T47D (cell line): ENCODE results near the gene TTL.
"Not testable (repeated sequence)": the region's sequence is repeated elsewhere in the genome, so short reads cannot be mapped to it uniquely, and the experiment has no call there.

Source experiments
- DNase-seq, 2 experiments: peaks; one replicate each; pipeline versions ENCODE4 v3.0.0 to v3.0.0-alpha.2; 2011 to 2012; ENCODE audit warnings: low read depth in 1 of 2, low spot score in 1 of 2
- JUND ChIP-seq: IDR thresholded peaks from 2 replicates; pipeline ENCODE4 v1.6.1; 2012; ENCODE audit warnings: low read depth
- in situ Hi-C: cut with HindIII; loops from 2 replicates; pipeline ENCODE4 v1.10.0; 2016; ENCODE audit warnings: low sequenced_read_pairs, low pct_unique_long_range_greater_than_20kb

TTL gene

DNA sequence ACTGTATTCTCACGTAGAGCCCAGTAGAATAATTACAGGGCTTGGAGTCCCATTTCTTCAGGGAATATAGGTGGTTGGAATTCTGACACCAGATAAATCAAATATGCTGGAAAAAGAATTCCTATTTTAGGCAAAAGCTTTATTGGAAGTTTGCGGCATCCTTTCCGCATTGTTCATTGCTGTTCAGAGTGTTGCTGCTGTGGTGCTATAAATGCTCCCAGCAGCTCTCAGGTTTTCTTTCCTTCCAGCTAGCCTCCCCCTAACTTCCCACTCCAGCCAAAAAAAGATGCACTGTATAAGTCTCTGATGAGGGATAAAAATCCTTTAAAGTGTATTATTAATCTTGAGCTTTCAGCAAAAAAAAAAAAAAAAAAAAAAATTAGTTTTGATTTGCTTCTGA, 34.8 kb downstream of the TTL start:
- no peak for DNase-seq
- TF ChIP-seq JUND, result no peak
- in situ Hi-C loops, result no loop called here

DNA sequence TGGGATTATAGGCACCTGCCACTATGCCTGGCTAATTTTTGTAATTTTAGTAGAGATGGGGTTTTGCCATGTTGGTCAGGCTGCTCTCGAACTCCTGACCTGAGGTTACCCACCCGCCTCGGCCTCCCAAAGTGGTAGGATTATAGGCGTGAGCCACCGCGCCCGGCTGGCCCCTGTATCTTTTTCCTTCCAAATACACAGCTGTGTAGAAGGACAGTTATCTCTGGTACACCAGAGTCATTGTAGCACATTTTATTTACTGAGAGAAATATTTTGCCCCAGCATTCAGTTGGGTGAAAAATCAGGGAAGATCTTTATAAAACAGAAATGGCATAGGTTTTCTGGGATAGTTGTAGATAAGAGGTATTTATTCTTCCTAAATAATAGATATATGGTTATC, 36.9 kb downstream of the TTL start:
- no peak for TF ChIP-seq JUND
- no peak for DNase-seq
- in situ Hi-C loops, result no loop called here

DNA sequence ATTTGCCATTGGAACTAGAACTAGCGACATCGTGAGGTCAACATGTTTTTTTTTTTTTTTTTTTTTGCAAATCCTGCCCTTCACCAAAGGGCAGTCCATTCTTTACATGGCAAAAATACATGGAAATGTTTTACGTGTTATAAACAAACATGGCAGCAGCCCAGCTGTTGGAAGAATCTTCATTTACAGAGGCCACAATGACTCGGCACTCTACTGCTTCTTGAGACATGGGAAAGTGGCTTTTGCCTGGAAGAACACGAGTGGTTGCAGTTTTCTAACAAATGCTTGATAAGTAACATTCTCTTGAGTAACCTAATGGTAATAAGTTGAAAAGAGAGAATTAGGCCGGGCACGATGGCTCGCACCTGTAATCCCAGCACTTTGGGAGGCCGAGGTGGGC, 37.5 kb downstream of the TTL start:
- TF ChIP-seq JUND, result no peak
- DNase-seq, result no peak
- in situ Hi-C loops, result no loop called here

DNA sequence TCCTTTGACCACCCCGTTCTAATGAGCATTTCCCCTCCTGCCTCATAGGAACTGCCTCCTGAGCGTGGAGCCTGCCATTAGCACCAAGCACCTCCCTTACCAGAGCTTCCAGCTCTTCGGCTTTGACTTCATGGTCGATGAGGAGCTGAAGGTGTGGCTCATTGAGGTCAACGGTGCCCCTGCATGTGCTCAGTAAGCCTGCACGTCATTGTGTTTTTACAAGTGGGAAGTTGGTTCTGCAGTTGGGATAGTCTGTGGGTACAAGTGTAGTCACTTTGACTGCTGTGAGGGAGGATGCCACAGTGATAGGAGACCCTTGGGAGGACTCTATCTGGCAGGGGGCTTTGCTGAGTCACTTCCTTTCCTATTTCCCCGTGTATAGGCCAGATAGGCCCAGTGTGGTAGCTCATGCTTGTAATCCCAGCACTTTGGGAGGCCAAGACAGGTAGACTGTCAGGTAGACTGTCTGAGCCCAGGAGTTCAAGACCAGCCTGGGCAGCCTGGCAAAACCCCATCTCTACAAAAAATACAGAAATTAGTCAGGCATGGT, 38.4 kb downstream of the TTL start:
- no peak for TF ChIP-seq JUND
- in situ Hi-C loops, result no loop called here
- no peak for DNase-seq

DNA sequence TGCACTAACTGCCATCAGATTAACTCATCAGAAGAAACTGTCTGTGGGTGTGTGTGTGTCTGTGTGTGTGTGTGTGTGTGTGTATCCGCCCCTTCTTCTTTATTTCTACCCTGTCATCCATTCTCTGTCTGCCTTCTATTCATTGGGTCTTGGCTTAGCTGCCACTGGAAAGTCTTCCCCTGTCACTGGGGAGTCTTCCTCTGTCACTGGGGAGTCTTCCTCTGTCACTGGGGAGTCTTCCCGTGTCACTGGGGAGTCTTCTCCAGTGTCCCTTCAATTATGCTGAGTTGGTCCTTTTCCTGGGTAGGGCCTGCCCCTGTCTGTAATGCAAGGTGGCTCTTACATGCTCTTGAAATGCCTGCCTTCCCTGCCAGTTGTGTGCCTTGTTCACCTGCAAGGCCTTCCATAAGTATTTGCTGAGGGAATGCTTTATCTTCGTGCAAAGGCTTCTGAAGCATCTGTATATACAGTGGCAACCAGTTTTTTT, 41.4 kb downstream of the TTL start:
- in situ Hi-C loops, result no loop called here
- TF ChIP-seq JUND, result no peak
- DNase-seq, result no peak

DNA sequence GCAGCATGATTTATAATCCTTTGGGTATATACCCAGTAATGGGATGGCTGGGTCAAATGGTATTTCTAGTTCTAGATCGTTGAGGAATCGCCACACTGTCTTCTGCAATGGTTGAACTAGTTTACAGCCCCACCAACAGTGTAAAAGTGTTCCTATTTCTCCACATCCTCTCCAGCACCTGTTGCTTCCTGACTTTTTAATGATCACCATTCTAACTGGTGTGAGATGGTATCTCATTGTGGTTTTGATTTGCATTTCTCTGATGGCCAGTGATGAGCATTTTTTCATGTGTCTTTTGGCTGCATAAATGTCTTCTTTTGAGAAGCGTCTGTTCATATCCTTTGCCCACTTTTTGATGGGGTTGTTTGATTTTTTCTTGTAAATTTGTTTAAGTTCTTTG, 42.3 kb downstream of the TTL start:
- in situ Hi-C loops, DNase-seq: not testable (repeated sequence)

DNA sequence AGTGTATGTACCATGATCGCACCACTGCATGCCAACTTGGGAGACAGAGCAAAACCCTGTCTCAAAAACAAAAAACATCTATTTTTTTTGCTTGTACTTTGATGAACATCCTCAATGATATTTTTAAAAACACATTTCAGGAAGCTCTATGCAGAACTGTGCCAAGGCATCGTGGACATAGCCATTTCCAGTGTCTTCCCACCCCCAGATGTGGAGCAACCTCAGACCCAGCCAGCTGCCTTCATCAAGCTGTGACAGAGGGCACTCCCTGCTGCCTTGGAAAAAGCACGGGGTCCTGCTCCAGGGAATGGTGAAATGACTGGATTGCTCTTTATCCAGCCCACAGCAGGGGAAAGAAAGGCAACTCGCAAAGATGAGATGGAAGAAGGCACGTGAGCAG, 46.6 kb downstream of the TTL start:
- DNase-seq, result no peak
- in situ Hi-C loops, result no loop called here

DNA sequence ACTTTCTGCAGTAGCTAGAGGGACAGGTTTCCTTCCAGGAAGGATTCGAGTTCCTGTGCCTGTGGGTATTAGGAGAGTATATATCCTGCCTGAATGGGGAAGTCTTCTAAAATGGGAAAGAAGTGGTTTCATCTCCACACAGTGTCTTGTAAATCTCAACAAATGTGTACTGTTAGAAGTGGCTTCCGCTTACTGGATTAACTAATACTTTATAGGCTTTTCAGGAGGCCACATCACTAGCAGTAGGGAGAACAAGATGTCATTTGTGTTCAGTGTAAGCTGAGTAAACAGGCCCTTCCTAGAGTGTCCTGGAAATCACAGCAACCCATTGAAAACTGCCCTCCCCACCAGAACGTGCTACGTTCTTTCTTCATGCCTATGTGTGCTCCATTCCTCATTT, 47.8 kb downstream of the TTL start:
- in situ Hi-C loops, result no loop called here

More for the DNA sequence above, 46.6 kb downstream of the TTL start:
- TF ChIP-seq JUND, result no peak

DNA sequence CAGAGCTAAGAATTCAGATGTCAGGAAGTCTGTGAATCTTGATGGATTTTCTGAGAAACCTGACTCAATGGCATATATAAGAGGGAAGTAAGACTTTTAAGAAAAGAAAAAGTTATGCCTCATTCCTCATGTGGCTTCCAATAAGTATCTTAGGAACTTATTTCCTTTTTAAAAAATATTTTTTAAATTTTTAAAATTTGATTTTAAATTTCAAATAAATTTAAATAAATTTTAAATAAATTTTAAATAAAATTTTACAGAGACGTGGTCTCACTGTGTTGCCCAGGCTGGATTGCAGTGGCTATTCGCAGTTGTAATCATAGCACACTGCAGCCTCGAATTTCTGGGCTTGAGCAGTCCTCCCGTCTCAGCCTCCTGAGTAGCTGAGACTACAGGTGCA, 48.8 kb downstream of the TTL start:
- in situ Hi-C loops, result no loop called here
- no peak for DNase-seq
- TF ChIP-seq JUND, result no peak

More for the DNA sequence above, 47.8 kb downstream of the TTL start:
- DNase-seq, result no peak
- TF ChIP-seq JUND, result no peak

DNA sequence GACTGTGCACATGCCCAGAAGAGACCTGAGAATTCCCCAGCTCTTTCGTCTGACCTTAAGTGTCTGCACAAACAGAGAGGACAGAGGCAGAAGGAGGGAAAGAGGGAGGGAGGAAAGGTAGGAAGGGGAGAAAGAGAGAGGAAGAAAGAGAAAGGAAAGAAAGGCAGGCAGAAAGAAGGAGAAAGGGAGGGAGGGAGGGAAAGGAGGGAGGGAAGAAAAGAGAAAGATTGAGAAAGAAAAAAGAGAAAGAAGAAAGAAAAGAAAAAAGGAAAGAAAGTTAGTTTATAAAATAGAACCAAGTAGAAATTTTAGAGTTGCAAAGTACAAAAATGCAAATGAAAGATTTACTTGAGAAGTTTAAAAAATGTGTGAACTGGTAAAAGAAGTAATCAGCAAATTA, 52.9 kb downstream of the TTL start:
- no peak for TF ChIP-seq JUND
- in situ Hi-C loops, result no loop called here
- DNase-seq, result no peak

DNA sequence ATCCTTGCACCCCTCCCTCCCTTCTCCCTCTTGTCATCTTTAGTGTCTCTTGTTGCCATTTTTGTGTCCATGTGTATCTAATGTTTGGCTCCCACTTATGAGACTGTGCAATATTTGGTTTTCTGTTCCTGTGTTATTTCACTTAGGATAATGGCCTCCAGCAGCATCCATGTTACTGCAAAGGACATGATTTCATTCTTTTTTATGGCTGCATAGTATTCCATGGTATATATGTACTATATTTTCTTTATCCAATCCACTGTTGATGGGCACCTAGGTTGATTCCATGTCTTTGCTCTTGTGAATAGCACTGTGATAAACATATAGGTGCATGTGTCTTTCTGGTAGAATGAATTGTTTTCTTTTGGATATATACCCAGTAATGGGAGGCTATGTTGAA, 54.7 kb downstream of the TTL start:
- in situ Hi-C loops, result not testable (repeated sequence)

DNA sequence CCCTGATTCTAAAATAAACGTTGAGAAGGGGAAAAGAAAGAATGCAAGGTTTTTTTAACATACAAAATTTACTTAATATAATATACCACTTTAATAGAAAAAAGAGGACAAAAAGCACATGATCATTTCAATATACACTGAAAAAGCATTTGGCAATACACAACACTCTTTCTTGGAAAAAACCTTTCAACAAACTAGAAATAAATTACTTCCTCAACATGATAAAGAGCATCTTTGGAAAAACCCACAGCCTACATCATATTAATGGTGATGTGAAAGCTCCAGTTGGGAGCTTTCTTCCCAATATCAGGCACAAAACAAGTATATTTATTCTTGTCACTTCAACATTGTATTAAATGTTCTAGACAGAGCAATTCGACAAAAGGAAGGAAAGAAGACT, 57.4 kb downstream of the TTL start:
- DNase-seq, result no peak
- TF ChIP-seq JUND, result no peak
- in situ Hi-C loops, result no loop called here

More for the DNA sequence above, 54.7 kb downstream of the TTL start:
- not testable (repeated sequence) for DNase-seq

DNA sequence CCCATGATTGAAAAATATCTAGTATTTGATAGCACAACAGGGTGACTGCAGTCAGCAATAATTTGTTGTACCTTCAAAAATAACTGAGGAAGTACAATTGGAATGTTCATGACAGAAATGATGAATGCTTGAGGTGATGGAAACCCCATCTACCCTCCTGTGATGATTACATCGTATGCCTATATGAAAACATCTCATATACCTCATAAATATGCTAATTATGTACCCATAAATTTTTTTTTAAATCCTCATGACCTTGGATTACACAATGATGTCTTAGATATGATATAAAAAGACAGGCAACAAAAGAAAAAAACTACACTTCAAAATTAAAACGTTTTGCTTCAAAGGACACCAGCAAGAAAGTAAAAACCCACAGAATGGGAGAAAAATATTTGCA, 59.0 kb downstream of the TTL start:
- TF ChIP-seq JUND, result no peak
- DNase-seq, result no peak
- in situ Hi-C loops, result no loop called here
